Measurements from ENCODE around the gene RFX8.

DNA sequence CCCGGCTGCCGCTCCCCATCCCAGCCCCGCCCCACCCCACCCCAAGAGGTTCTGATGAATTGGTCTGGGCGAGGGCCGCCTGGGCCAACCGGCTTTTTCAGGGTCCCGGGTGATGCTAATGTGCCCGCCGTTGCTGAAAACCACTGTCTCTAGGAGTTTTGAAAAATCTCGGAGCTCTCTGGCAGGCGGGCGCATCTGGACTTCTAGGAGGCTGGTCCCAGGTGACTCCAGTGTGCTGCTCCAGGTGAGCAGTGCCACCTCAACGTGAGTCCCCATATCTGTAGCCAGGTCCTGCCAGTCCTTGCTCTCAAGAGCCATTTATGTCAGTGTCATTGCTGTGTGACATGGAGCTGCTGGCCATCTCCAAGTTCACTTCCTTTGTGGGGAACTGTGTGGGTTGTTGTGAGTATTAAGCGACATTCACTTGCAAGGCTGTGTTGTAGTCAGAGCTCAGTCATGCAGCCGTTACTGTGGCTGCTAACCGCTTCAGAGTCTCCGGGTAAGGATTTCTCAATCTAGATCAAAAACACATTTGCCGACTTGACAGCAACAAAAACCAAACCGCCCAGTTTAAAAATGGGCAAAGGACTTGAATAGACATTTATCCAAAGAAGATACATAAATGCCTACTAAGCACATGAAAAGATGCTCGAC lies at the start of gene RFX8:
- no peak for TF ChIP-seq POLR2AphosphoS5 (IDR thresholded peaks at IDR 0.05; ENCODE audit: low read depth, low read length)
- TF ChIP-seq REST (IDR thresholded peaks at IDR 0.05; ENCODE audit: insufficient read depth in 1 of 2, low read depth in 2 of 2, low read length in 2 of 2), result no peak

Data from PFSK-1 (cell line).